OCI-M2 (cell line): ENCODE results near the gene ERGIC1.
"Not testable (repeated sequence)": the region's sequence is repeated elsewhere in the genome, so short reads cannot be mapped to it uniquely, and the experiment has no call there.

Experiments
- DNase-seq: peaks from one replicate; lab custom pipeline; 2025; ENCODE audit not compliant: unreplicated experiment; lab: John Stamatoyannopoulos, UW

The ERGIC1 gene

DNA sequence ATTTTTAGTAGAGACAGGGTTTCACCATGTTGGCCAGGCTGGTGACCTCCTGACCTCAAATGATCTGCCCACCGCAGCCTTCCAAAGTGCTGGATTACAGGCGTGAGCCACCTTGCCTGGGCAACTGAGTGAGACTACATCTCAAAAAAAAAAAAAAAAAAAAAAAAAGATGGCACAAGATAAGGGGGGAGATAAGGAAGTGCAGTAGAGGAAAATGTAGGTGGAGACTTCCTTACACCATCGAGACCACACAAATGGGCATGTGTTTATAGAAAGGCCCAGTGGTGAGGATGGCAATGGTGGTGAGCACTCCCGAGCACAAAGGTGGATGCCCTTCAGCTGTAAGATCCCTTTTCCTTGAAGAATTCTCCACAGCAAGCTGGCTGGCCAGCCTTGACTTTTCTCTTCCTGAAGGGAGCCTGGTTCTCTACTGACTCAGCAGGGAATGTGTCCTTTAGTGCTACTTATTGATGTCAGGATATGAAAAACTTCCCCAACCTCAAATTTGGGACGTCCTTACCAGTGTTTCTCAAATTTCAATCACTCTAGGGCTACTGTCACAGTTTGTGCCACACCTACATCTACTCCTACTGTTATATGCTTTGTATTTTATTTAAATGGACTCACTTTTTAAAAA lies 28.2 kb downstream of the ERGIC1 start:
- DNase-seq, result no peak

DNA sequence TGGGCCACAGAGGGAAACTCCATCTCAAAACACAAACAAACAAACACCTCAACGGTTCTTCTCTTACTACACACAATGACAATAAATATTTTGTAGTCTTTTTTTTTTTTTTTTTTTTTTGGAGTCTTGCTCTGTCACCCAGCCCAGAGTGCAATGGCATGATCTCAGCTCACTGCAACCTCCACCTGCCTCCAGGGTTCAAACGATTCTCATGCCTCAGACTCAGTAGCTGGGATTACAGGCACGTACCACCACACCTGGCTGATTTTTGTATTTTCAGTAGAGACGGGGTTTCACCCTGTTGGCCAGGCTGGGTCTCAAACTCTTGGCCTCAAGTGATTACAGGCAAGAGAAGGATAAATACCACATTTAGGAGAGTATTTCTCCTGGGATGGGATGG lies 30.1 kb downstream of the ERGIC1 start:
- DNase-seq, result not testable (repeated sequence)

DNA sequence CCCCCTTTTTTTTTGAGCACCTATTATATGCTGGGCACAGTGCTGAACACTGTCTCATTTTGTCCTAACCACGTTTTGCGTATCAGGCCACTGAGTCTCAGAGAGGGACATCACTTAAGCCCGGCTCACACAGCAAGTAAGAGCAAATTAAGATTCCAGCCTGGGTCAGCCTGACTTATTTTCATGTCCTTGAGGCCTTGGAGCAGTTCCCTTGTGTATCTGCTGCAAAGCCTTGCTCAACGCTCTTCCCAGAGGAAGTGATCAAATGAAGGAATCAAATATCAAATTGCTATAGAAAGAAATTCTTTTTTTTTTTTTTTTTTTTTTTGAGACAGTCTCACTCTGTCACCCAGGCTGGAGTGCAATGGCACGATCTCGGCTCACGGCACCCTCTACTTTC lies 30.7 kb downstream of the ERGIC1 start:
- no peak for DNase-seq

DNA sequence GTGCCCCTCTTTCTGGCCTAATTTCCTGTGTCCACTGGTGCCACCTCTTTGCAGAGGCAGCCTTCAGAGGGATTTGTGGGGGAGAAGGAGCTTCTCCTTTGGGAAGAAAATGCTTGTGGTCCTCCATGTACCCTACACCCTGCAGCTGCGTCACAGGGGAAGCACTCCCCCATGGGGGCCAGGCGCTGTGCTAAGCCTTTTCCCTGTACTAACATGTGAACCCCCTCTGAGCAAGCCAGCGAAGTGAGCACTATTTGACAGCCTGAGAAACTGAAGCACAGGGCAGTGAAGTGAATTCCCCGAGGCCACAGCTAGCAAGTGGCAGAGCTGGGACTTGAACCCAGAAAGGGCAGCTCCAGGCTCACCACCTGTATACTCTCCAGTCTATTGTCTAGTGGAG lies 32.3 kb downstream of the ERGIC1 start:
- DNase-seq, result no peak

DNA sequence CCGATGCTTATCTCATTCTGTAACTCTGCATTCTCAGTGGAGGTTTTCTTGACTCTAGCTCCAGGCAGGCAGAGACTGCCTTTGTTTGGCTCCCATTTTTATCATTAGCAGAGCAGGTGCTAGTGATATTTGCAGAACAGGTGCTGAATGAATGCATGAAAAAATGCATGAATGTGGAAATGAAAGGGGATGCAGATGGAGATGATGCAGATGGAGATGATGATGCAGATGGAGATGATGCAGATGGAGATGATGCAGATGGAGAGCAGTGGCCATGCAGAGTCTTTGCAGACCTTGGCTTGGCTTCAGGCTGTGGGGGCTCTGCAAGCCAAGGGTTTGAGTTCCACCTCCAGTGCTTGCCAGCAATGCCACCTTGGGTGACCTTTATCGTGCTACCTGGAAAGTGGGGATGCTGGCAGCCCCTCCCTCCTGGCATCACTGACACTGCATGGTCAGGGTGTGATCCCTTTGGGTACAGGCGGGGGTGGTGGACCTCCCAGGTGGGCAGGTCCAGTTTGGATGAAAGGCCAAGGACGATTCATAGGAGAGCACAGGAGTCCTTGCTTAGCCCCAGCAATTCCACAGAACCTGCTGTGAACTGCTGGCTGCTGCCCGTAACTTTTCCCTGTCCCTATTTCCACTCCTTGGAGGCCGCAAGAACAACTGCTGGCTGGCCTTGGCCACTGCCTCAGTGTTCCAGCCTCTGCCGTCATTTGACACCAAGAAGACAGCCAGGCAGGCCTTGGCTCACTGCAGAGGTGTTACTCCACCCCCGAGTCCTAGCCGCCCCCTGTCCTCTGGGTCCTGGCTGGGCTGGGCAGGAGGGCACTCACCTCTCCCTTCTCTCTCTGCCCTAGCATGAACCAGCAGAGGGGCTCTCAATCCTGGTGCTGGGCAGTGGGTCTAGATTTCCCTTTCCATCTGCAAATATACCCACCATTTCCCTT lies 33.0 kb downstream of the ERGIC1 start:
- no peak for DNase-seq

DNA sequence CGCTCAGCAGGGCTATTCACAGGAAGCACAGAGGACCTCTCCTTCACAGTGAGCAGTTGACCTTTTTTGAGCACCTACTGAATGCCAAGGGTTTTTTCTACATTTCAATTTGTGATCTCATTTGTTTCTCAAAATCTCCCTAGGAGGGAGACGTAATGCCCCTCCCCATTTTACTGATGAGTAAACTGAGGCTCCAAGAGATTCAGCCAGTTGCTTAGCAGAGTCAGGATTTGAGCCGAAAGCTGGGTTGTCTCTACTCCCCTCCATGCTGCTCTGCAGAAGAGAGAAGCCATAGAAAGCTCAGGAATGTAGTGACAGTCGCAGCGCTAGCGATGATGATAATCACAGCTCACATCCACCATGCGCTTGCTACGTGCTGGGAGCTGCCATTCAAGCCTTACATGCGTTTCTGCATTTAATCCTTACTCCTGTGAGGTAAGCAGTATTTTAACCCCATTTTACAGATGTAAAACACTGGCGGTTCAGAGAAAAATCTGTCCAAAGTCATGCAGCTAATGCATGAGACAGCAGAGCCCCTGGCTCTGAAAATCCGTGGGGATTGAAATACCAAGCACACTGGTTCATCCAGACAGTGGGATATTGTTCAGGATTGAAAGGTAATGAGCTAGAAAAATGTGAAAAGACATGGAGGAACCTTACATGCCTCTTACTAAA lies 33.8 kb downstream of the ERGIC1 start:
- no peak for DNase-seq

DNA sequence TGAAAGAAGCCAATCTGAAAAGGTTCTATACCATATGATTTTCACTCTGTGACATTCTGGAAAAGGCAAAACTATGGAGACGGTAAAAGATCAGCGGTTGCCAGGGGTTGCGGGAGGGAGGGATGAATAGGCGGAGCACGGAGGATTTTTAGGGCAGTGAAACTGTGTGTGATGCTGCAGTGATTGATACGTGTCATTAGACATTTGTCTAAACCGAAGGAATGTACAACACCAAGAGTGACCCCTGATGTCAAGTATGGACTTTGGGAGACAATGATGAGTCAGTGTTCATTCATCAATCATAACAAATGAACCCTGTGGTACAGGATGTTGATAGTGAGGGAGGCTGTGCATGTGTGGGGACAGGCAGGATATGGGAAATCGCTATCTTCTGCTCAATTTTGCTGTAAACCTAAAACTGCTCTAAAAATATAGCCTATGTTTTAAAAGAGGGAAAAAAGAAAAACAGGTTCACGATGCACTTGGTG lies 34.4 kb downstream of the ERGIC1 start:
- no peak for DNase-seq

DNA sequence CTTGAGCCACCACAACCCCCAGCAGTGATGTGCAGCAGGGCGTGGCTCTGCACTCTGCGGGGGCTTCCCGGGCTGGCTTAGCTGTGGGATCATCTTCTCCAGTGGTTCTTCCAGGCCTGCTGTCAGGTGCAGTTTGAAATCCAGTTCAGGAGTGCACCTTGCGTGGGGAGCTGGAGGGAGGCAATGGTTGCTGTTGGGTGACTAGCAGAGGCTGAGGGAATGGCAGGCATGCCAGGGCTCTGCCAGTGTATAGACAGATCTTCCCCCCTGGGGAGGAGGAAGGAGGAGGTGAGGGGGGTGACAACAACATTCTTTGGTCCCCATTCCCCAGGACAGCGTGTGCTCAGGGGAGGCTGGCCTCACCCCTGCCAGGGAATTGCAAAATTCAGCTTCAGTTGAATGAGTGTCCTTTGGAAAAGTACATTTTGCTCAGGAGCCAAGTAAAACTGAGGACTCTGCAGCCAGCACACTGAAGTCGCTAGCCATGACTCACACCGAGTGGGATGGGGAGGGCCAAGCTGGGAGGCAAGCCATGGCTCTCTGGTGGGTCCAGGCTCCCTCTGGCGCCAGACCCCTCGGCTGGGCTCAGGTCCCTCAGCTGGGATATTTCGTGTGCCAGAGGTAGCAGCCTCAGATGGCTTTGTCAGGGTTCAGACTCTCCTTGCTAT lies 35.0 kb downstream of the ERGIC1 start:
- no peak for DNase-seq

DNA sequence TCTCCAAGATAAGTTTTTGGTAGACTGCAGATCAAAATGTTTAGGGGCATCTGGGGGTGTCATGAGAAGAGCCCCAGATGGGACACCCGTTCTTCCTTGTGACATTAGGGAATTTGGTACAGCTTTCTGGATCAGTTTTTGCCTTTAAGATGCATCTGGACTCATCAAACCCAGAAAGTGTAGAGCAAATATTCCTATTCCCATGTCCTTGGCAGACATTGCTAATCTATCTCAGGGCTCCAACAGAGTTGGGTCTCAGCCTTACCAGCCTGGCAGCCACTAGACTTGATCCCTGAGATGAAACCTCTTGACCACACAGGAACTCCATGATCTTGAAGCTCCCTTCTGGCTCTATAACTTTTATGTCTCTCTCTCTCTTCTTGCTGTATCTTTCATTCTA lies 35.6 kb downstream of the ERGIC1 start:
- no peak for DNase-seq

DNA sequence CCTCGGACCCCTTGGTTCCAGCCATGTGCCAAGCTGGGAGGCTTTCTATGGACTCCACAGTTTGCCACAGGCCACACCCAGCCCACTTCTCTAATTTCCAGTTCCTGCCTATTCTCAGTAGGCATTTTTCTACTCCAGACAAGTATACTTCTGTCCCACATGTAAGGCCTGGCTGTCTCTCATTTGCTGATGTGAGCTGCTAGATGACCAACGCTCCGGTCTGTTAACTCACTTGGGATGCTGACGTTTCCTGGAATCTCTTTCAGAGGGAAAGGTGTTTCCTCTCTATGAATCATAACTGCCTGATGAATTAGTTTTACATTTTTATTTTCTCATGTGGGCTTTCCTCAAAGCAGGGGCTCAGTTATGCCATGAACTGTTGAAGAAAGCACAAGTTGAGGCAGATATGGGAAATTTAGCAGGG lies 36.3 kb downstream of the ERGIC1 start:
- DNase-seq, result no peak

DNA sequence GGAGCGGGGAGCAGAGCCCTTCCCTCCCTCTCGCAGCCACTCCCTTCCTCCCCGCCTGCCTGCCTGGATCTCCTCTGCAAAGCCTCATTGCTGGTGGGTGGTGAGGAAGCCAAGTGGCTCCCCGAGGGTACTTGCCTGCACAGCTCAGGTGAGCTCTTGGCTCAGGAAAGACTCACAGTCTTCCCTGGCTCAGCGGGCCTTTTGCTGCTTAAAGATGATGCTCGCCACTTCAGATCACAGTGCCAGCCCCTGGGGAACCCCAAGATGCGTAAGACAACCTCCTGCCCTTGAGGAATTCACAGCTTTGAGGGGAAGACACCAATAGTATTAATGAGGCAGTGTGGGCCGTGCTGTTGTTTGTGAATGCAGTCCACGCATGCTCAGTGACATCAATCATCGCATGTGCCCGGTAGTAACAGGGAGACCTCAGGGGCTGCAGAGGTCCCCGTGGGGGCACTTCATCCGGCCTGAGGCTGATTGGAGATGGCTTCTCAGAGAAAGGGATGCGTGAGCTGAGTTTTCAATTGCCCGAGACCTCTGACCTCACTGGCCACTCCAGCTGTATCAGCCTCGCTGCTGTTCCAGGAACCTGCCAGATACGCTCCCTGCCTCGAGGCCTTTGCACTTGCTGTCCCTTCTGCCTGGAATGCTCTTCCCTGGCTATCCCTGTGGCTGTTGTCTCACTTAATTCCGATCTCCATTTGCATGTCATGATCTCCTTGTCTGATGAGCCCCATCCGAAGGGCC lies 36.8 kb downstream of the ERGIC1 start:
- no peak for DNase-seq

DNA sequence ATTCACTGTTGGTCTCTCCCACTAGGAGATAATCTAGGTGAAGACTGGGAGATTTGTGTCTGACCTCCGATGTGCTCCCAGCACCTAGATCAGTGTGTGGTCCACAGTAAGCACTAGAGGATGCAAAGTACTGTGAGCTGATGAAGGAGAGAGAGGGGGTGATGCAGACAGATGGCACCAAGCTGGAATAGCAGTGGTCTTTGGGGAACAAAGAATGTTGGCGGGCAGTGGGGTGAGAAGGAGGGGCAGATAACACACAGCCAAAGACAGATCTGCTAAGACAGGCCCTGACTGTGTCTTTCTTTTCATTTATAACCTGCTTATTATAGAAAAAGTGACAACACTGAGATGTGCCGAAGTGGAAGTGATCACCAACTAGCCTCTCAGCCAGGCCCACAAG lies 37.5 kb downstream of the ERGIC1 start:
- no peak for DNase-seq

DNA sequence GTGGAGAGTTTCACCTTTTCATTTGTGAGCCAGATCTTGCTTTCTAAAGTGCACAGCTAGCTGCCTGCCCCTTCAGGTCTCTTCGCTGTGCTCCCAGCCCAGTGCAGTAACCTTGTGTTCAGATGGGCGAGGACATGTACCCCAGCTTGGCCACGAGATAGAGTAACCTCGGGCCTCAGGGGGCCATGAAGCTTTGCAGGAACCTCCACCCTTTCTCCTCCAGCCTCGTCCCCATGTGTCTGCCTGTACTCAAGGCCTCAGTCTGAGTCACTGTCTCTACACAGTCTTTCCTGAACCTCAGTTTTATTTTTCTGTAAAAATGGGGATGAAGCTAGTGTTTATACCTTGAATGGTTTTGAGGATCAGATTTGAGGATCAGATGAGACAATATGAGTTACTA lies 37.9 kb downstream of the ERGIC1 start:
- DNase-seq, result no peak

DNA sequence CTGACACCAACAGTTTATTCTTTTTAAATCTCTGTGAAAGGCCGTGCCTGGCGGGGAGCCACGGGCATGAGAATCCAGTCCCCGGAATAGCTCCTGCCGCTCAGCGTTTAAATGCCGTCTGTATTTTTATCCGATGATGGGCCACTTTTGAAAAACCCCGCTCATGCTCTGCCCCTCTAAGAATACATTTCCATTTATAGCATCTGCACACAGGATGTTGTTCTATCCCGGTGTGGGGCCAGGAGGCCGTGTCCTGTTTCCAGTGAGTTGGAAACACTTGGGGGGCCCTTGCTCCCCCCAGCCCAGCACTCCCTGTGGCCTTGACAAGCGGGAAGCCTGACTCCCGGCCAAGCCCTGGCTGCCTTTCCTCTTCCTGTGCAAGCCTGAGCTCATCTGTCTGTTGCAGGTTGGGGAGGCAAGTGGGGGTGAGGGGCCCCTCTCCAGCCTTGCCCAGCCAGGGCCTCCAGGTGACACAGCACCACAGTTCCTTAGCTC lies 39.0 kb downstream of the ERGIC1 start:
- DNase-seq, result no peak

DNA sequence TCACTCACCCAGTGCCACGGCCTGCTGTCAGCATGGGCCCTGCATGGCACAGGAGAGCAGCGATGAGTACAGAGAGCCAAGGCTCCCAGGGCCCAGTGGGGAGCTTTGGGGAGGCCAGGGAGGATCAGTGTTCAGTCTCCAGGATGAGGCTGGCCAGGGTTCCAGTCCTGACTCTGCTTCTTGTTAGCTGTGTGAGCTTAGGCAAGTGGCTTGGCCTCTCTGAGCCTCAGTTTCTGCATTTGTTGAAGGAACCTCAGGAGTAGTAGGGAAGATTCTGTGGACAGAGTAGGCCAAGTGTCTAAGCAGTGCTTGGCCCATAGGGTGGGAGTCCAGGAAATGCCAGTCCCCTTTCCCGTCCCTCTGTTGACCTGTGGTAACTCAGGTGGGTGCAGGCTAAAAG lies 39.5 kb downstream of the ERGIC1 start:
- no peak for DNase-seq

DNA sequence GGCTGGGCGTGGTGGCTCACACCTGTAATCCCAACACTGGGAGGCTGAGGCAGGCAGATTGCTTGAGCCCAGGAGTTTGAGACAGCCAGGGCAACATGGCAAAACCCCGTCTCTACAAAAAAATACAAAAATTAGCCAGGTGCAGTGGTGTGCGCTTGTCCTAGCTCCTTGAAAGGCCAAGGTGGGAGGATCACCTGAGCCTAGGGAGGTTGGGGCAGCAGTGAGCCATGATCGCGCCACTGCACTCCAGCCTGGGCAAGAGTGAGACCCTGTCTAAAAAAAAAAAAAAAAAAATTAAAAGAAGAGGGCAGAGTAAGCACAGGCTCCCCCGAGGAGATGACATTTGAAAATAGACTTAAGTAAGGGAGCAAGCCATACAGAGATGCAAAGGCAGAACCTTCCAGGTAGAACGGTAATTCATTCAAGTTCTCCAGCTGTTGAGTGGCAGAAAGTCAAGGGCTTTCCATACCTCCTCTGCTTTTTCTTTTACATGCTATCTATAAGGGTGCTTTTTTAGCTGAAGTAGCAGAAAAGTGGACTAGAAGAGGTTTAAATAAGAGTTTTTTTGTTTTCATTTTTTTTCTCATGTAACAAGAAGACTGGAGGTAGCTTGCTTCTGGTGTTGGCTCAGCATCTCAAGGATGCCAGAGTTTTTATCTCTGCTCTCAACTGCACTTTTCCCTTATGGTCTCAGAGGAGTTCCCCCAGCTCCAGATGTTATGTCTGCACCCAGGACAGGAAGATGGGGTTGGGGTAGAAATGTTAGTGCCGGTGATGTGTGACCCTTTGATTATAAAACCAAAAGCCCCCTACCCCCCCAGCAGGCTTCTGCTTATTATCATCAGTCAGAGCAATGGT lies 40.8 kb downstream of the ERGIC1 start:
- no peak for DNase-seq

DNA sequence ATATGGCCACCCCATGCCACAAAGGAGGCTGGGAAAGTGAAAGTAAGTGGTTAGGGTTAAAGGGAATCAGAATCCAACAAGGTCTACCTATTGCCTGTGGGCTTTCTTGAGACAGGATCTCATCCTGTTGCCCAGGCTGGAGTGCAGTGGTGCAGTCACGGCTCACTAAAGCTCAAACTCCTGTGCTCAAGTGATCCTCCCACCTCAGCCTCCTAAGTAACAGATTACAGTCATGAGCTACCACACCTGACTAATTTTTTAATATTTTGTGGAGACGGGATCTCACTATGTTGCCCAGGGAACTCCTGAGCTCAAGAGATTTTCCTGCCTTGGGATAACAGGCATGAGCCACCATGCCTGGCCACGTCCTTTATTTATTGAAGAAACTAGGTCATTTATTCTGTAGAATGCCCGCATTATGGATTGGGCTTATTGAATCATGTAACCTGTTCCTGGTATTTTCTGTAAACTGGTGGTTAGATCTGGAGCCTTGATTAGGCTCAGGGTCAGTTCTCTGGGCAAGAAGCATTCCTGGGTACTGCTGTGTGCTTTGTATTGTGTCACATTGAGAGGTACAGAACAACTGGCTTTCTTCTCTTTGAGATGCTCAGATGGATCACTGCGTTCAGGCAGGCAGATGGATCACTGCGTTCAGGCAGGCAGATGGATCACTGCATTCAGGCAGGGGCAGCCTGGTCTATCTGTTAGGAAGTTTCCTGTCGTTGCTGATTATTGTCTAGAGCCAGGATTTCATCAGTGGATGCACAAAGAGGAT lies 41.6 kb downstream of the ERGIC1 start:
- no peak for DNase-seq

DNA sequence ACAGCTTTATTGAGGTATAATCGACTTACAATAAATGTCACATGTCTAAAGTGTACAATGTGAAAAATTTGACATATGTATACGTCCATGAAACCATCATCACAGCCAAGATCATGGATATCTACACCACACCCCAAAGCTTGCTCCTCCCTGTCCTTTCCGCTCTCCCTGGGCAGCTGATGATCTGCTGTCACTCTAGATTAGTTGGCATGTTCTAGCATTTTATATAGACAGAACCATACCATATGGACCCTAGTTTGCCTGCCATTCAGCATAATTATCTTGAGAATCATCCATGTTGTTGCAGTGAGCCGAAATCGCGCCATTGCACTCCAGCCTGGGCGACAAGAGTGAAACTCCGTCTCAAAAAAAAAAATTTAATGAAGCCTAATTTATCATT lies 42.5 kb downstream of the ERGIC1 start:
- no peak for DNase-seq
